H1 (cell line): Measurements from ENCODE around the gene TM9SF2.

Source experiments
- CHD2 ChIP-seq: IDR thresholded peaks from 2 replicates; pipeline ENCODE4 v1.6.1; 2012; ENCODE audit warnings: low read length, improper control_type of control experiment
- EP300 ChIP-seq, 2 experiments: IDR thresholded peaks; 1 replicate in 1 of 2; 2 replicates in 1 of 2; pipeline ENCODE4 v1.6.1; 2011 to 2012; ENCODE audit warnings: low read depth in 2 of 2, low read length in 2 of 2, mild to moderate bottlenecking in 2 of 2, borderline replicate concordance in 1 of 2, inconsistent platforms in 1 of 2, moderate library complexity in 1 of 2
- EZH2 ChIP-seq: fragments of 200-600 bp; sonication (generic); IDR thresholded peaks from 2 replicates; pipeline ENCODE4 v1.7.1; 2012; ENCODE audit warnings: low read depth, mild to moderate bottlenecking, moderate library complexity, low read length, inconsistent platforms; ENCODE audit not compliant: severe bottlenecking
- MAFK ChIP-seq: IDR thresholded peaks from 2 replicates; pipeline ENCODE4 v1.6.1; 2012; ENCODE audit warnings: low read depth, mild to moderate bottlenecking, improper control_type of control experiment, low read length
- NRF1 ChIP-seq: IDR thresholded peaks from 2 replicates; pipeline ENCODE4 v1.6.1; 2011; ENCODE audit warnings: mild to moderate bottlenecking, low read depth, low read length, improper control_type of control experiment
- POLR2A ChIP-seq, 2 experiments: IDR thresholded peaks; 1 replicate in 1 of 2; 2 replicates in 1 of 2; pipeline ENCODE4 v1.6.1; 2011; ENCODE audit warnings: low read depth in 2 of 2, low read length in 2 of 2, mild to moderate bottlenecking in 2 of 2; ENCODE audit errors: control extremely low read depth in 1 of 2
- RAD21 ChIP-seq, 2 experiments: IDR thresholded peaks in 1 of 2; conservative IDR thresholded peaks in 1 of 2; 2 replicates each; pipeline ENCODE4 v1.6.1; 2011; ENCODE audit warnings: low read depth in 2 of 2, low read length in 2 of 2, improper control_type of control experiment in 1 of 2, inconsistent platforms in 1 of 2, mild to moderate bottlenecking in 1 of 2, moderate library complexity in 1 of 2
- SIRT6 ChIP-seq: IDR thresholded peaks from one replicate; pipeline ENCODE4 v1.7.1; 2012; ENCODE audit warnings: low read length, inconsistent platforms
- SRF ChIP-seq: IDR thresholded peaks from 2 replicates; pipeline ENCODE4 v1.6.1; 2011; ENCODE audit warnings: mild to moderate bottlenecking, low read depth, low read length, moderate library complexity
- SUZ12 ChIP-seq: fragments of 200-600 bp; sonication (generic); IDR thresholded peaks from 2 replicates; pipeline ENCODE4 v1.6.1; 2012; ENCODE audit warnings: mild to moderate bottlenecking, inconsistent platforms, low read length, moderate library complexity, mixed read lengths
- ZNF274 ChIP-seq: IDR thresholded peaks from 2 replicates; pipeline ENCODE4 v1.7.0; 2012; ENCODE audit warnings: low read length, borderline replicate concordance; ENCODE audit errors: extremely low read depth
- TF ChIP-seq, protein P1 (sequence below), 3 experiments: IDR thresholded peaks; 1 replicate in 2 of 3; 2 replicates in 1 of 3; pipeline versions ENCODE4 v1.5.1 to v1.6.1; 2011; ENCODE audit warnings: low read length in 3 of 3, mild to moderate bottlenecking in 3 of 3, inconsistent platforms in 2 of 3, low read depth in 1 of 3, moderate library complexity in 1 of 3; ENCODE audit not compliant: insufficient read depth in 1 of 3; ENCODE audit errors: control extremely low read depth in 1 of 3
- TF ChIP-seq, protein P2 (sequence below): IDR thresholded peaks from 2 replicates; pipeline ENCODE4 v1.6.1; 2011; ENCODE audit warnings: low read length, improper control_type of control experiment

DNA sequence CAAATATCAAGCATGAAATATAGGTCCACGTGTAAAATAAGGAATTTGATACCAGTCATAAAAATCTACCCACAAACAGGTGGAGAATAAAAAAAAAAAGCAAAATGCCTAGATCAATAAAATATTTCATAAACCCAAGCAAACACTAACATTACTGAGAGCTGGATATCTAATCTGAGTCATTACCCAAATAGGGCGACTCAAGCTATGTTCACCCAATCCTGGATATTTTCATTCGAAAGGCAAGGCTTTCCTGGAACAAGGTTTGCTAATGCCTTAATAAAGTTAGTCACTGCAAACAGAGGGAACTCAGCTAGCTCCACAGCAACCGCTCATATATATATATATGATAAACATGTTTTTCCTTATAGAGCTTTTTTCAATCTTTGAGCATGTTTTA is 33.5 kb upstream of the TM9SF2 start:
- TF ChIP-seq, protein P1, sequence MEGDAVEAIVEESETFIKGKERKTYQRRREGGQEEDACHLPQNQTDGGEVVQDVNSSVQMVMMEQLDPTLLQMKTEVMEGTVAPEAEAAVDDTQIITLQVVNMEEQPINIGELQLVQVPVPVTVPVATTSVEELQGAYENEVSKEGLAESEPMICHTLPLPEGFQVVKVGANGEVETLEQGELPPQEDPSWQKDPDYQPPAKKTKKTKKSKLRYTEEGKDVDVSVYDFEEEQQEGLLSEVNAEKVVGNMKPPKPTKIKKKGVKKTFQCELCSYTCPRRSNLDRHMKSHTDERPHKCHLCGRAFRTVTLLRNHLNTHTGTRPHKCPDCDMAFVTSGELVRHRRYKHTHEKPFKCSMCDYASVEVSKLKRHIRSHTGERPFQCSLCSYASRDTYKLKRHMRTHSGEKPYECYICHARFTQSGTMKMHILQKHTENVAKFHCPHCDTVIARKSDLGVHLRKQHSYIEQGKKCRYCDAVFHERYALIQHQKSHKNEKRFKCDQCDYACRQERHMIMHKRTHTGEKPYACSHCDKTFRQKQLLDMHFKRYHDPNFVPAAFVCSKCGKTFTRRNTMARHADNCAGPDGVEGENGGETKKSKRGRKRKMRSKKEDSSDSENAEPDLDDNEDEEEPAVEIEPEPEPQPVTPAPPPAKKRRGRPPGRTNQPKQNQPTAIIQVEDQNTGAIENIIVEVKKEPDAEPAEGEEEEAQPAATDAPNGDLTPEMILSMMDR (IDR thresholded peaks at IDR 0.05; ENCODE audit: control extremely low read depth in 1 of 3, insufficient read depth in 1 of 3, low read depth in 1 of 3, low read length in 3 of 3): no peak
- no peak for TF ChIP-seq ZNF274
- TF ChIP-seq POLR2A (IDR thresholded peaks at IDR 0.05; ENCODE audit: control extremely low read depth in 1 of 2, low read depth in 2 of 2, low read length in 2 of 2): no peak
- TF ChIP-seq CHD2: no peak
- no peak for TF ChIP-seq SUZ12
- TF ChIP-seq SIRT6: no peak
- TF ChIP-seq RAD21 (IDR thresholded peaks at IDR 0.05 in 1 of 2, conservative IDR thresholded peaks at IDR 0.05 in 1 of 2; ENCODE audit: low read depth in 2 of 2, low read length in 2 of 2): no peak
- TF ChIP-seq, protein P2, sequence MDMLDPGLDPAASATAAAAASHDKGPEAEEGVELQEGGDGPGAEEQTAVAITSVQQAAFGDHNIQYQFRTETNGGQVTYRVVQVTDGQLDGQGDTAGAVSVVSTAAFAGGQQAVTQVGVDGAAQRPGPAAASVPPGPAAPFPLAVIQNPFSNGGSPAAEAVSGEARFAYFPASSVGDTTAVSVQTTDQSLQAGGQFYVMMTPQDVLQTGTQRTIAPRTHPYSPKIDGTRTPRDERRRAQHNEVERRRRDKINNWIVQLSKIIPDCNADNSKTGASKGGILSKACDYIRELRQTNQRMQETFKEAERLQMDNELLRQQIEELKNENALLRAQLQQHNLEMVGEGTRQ: no peak
- TF ChIP-seq EZH2: no peak
- no peak for TF ChIP-seq SRF
- TF ChIP-seq EP300 (IDR thresholded peaks at IDR 0.05; ENCODE audit: borderline replicate concordance in 1 of 2, low read depth in 2 of 2, low read length in 2 of 2): no peak
- no peak for TF ChIP-seq MAFK
- TF ChIP-seq NRF1: no peak
